GM18951 (cell line): Measurements from ENCODE around the gene XPO5.
"Not testable (repeated sequence)": the region's sequence is repeated elsewhere in the genome, so short reads cannot be mapped to it uniquely, and the experiment has no call there.

Source experiments
- POLR2A ChIP-seq: IDR thresholded peaks from 4 replicates; pipeline ENCODE4 v1.6.1; 2011; ENCODE audit warnings: mild to moderate bottlenecking; ENCODE audit not compliant: insufficient read length, insufficient read depth; ENCODE audit errors: extremely low read depth
- in situ Hi-C: fragments of 300-500 bp; cut with MboI; formaldehyde crosslinking; loops from one replicate; pipeline ENCODE4 v1.12.0; 2022; ENCODE audit warnings: low sequenced_read_pairs, mixed read lengths, inconsistent platforms; ENCODE audit not compliant: unreplicated experiment

The XPO5 gene

DNA sequence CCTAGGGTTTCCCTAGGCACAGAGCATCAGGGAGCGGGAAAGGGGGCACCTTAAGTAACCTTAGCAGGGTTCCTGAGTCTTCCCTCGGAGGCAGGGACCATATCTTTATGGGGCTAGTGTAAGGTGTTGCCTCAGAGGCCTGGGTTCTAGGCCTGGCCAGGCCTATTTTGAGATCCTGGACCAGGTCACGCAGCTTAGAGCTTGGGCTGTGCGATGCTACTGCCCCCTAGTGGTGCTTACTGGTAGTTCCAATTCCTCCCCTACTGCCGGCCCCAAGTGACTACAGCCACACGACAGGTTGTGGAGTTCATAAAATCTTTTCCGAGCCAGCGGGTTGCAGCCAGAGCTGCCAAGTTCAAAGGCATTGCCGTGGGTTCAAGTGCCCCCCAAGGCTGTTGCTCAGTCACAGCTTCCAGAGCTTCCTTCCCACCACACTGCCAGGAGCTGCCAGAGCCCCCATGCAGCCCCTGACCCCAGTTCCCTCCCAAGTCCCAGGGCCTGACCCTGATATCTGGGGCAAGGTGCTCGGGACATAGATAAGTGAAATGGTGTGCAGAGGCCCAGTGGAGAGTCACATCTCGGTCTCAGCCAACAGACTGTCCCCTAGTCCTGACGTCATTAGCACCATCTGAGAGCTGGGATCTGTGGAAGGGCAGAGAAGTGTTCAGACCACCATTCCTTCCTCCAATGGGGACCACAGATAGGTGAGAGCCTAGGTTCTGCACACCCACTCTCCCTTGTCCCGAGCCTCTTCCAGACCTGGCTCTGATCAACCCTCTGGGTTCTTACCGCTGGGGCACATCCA lies 69.0 kb downstream of the XPO5 start:
- in situ Hi-C loops = loop anchor here (10.0 kb wide), 2 partner anchors 52 to 252 kb away; partner anchors contain the start of gene DLK2
- no peak for TF ChIP-seq POLR2A

DNA sequence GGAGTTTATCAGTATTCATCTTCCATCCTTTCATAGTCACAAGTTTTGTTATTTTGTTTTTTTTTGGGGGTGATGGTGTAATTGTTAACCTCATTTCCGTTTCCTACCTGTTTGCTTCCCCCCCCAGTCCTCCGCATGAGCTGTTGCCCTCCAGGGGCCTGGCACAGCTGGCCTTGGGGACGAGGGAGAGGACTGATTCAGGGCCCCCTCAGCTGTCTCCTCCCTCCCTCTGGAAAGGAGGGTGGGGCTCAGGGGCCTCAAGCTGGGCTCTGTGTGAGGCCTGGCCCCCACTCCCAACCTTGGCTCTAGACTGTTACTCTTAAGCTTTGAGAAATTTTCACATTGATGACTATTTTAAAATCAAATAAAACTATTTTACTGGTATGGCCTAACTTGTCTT lies 69.7 kb downstream of the XPO5 start:
- in situ Hi-C loops = loop anchor here (10.0 kb wide), 2 partner anchors 51 to 251 kb away; partner anchors contain the start of gene DLK2
- no peak for TF ChIP-seq POLR2A

DNA sequence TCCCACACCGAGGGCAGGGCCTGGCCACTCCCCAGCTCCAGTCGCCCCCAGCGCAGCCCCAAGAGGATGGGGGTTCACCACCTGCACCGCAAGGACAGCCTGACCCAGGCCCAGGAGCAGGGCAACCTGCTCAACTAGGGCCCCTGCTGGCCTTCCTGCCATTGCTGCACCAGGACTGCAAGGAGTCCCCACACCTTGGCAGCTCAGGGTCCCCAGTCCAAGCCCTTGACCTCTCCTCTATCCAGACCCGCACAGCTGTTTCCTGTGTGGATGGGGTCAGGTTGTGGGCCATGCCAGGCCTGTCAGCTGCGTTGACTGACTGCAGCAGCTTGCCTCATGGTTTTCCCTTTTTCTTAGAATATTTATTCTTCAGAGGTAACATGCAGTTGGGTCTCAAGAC lies 70.1 kb downstream of the XPO5 start:
- no peak for TF ChIP-seq POLR2A
- in situ Hi-C loops = loop anchor here (10.0 kb wide), 2 partner anchors 51 to 251 kb away; partner anchors contain the start of gene DLK2

DNA sequence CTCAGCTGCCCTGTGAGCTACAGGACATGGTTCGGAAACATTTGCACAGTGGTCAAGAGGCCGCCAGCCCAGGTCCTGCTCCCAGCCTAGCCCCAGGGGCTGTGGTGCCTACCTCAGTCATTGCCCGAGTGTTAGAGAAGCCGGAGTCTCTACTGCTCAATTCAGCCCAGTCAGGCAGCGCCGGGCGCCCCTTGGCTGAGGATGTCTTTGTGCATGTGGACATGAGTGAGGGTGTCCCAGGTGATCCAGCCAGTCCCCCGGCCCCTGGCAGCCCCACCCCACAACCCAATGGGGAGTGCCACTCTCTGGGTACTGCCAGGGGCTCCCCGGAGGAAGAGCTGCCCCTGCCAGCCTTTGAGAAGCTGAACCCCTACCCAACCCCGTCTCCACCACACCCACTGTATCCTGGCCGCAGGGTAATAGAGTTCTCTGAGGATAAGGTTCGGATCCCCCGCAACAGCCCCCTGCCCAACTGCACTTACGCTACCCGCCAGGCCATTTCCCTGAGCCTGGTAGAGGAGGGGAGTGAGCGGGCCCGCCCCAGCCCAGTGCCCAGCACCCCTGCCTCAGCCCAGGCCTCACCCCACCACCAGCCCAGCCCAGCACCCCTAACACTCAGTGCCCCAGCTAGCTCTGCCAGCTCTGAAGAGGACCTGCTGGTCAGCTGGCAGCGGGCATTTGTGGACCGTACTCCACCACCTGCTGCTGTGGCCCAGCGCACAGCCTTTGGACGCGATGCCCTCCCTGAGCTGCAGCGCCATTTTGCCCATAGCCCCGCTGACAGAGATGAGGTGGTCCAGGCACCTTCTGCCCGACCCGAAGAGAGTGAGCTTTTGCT lies 70.9 kb downstream of the XPO5 start:
- in situ Hi-C loops = loop anchor here (10.0 kb wide), 2 partner anchors 50 to 250 kb away; partner anchors contain the start of gene DLK2
- TF ChIP-seq POLR2A = no peak

DNA sequence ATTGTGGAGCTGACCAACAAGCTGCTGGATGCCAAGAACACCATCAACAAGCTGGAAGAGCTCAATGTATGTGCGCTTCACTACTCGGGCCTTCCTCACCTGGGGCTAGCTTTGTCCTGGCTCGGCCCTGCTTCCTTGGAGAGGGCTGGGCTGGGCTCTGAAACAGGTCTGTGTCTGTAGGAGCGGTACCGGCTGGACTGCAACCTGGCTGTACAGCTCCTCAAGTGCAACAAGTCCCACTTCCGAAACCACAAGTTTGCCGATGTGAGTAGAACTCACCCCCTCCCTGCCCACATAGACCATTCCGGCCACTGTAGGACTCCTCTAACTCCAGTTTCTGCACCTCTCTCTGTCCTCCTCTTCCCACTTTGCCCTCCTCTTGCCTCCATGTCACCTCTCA lies 72.4 kb downstream of the XPO5 start:
- TF ChIP-seq POLR2A = no peak
- in situ Hi-C loops = loop anchor here (10.0 kb wide), 2 partner anchors 49 to 249 kb away; partner anchors contain the start of gene DLK2

DNA sequence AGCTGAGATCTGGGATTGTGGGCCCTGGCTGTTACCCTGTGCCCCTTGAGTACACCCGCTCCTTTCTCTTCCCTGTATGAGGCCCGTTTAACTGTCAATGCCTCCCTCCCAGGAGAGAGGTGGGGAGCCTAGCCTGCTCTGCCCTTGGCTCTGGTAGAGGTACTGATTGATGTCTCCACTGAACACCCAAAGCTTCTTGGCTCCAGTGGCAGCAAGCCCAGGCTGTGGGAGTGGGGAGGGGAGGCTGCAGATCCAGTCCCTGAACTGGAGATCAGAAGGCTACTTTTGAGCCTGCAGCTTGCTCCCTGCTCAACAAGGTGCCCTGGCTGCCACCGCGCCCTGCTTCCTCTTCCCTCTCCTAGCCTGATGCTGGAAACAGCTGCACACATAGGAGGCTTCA lies 73.2 kb downstream of the XPO5 start:
- TF ChIP-seq POLR2A = no peak
- in situ Hi-C loops = loop anchor here (10.0 kb wide), 2 partner anchors 48 to 248 kb away; partner anchors contain the start of gene DLK2

DNA sequence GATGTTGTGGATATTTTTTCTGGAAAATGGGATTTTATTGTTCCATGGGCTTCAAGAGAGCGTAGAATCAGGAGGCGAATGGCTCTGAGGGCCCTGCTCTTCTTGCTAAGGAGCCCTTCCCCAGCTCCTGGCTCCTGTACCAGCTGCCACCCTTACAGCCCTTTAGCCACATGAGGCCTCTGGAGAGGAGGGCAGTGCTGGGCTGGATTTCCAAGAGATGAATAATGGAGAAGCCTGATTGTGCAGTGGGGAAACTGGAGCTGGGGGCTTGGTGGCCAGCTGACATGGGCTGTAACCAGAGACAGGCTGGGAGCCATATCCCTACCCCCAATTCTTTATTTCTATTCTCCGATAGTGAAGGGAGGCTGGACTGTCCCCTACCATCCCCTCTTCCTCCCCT lies 74.9 kb downstream of the XPO5 start:
- in situ Hi-C loops = loop anchor here (10.0 kb wide), 2 partner anchors 46 to 246 kb away; partner anchors contain the start of gene DLK2
- no peak for TF ChIP-seq POLR2A

DNA sequence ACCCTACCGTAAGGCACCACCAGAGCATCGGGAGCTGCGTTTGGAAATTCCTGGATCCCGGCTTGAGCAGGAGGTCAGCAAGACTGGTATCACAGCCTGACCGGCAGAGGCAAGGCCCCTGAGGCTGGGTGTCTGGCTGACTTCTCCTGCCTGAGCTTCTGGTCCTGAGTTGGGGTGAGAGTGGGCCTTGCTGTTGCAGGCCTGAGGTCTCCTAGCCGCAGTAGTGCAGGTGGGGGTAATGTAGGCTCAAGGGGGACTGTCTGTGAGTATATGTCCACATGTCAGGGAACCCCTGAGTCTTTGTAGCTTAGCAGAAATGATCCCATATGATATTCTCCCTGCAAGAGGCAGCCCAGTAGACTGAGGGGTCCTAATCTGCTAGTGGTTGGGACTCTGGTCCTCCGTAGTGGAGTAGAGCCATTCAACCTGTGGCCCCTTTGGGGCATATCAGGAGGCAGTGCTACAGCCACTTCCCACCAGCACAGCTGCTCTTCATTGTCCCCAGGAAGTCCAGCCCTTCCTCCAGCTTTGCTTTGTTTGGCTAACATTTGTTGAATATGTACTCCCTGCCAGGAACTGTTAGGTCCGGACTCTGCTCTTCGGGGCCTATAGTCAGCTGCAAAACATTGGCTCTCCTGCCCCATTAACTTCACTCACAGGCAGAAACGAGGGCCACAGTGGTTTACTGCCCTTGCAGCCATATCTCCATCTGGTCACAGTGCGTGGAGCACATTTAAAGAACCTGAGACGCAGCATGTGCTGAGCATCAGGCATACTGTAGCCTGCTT lies 76.6 kb downstream of the XPO5 start:
- TF ChIP-seq POLR2A = no peak
- in situ Hi-C loops = no loop called here

DNA sequence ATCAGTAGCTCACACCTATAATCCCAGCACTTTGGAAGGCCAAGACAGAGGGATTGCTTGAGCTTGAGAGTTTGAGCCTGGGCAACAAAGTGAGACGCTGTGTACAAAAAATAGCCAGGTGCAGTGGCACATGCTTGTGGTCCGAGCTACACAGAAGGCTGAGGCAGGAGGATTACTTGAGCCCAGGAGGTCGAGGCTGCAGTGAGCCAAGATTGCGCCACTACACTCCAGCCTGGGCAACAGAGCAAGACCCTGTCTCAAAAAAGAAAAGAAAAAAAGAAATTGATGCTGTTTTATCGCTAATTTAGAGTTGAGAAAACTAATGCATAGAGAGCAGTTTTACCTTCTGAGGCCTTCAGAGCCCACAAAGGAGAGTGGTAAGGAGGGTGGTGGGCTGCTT lies 77.5 kb downstream of the XPO5 start:
- in situ Hi-C loops = not testable (repeated sequence)

DNA sequence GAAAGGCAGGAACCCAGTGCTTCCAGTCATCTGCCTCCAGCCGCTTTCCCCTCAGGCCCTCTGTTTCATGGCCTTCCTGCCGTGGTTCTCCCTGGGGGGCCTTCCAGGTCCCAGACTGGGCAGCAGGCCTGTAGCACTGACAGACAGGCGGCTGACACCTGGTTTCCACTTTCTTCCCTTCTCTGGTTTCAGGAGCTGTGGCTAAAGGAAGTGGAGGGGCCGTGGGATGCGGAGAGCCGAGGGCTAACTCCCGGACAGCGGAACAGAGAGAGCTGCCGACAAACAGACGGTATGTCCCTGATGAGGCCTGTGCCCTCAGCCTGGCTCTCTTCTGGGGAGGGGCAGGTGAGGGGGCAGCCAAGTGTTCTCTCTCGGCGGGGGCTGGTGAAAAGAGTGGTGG lies 78.1 kb downstream of the XPO5 start:
- in situ Hi-C loops = no loop called here
- no peak for TF ChIP-seq POLR2A

DNA sequence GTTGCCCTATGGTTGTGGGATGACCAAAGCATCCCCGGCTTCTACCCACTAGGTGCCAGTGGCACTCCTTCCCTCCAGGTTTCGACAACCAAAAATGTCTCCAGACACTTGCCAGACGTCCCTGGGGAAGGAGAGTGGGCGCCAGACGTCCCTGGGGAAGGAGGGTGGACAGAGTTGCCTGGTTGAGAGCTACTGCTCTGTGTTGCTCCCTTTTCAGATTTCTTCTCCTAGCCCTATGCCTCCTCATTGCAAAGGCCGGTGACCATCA lies 78.8 kb downstream of the XPO5 start:
- in situ Hi-C loops = no loop called here
- no peak for TF ChIP-seq POLR2A

DNA sequence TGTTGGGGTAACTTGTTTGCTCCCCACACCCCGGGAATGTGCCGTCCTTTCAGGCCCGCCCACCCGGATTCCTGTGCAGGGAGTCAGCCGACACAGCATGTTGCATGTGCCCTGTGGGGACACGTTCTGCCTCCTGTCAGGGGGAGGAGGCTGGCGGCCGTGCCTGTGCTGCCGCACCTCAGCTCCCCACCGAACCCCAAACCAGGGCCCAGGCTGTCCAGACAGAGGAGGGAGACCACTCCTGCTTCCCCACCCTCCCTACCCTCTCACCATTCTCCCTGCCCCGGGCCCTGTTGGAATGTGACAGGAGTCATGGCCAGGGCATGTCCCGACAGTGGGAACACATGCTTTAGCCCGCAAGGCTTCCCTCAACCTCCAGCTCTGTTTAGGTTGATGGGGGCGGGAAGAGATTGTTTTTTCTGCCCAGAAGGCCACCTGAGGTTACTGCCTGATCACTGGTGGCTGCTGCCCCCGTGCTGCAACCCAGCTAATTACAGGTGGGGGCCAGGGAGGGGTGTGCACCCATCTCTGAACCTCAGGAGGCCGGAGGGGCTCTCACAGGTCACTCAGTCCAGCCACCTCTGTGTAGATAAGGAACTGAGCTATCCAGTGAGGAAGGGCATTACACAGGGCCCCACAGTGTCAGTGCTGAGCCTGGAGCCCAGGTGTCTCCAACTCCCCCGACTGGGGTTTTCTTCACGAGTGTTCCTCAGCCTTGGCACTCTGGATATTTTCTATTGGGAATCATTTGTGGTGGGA lies 79.3 kb downstream of the XPO5 start:
- no peak for TF ChIP-seq POLR2A
- in situ Hi-C loops = no loop called here
